Stimulated activated CD8-positive, alpha-beta memory T cell treated with anti-CD3 and anti-CD28 coated beads, Interleukin-7, amount 100 ng/mL, for 1 hour (primary cell): ENCODE measurements around the gene SYNDIG1L.

Experiments
- DNase-seq, 2 donors: peaks; one replicate each; pipeline ENCODE4 v3.0.0-alpha.2; 2020; ENCODE audit warnings: low read depth in 2 of 2

SYNDIG1L gene

DNA sequence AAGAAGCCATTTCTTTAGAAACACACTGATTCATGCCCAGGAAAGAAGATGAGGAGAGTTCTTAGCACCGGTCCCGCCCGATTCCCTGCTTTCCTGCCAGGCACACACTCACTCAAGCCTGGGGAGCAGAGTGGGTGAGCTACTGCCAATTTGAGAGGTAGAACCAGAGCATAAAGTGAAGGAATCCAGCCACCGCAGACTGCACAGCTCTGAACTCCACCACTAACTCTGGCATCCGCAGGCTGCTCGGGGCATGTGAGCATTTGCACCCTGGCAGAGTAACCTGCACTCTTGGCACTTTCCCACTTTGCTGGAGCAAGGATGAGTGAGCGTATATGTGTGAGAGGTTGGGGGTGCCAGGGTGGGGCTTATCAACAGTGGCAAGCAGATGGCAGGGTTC, 4.0 kb upstream of the SYNDIG1L start:
- no peak for DNase-seq

DNA sequence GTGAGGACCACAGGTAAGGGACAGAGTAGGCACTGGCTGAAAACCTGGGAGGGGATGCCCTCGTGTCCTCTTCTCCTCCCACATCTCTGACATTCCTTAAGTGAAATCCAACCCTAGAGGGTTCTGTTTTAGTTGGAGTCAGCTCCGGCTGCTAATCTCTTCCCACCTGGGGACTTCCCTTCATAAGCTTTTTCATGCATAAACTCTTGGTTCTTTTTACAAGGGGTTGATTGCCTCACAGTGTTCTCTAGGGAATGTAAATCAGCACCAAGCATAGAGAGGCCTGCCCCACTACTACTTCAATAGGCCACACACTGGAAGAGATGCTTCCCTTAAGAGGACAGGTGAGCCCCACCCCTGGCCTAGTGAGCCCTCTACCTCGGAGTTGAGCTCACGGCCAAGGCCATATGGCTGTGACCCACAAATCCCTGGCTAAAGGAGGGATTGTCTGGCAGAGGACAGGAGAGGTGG, 3.2 kb upstream of the SYNDIG1L start:
- no peak for DNase-seq

DNA sequence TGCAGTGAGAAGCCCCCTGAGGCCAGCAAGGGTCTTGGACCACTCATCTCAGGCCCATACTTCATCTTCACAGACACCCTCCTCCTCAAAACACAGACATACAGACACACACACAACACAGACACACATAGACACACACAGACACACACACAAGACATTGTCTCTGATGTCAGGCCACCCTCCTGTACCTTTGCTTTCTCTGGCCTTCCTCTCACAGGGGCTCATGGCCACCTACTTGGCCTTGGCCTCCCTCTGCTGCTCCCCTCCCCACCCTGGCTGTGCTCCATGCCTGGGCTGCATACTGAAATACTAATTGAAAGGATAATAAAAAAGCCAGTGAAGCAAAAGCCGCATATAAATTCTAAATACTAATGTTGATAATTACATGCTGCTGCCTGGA, 1.6 kb upstream of the SYNDIG1L start:
- DNase-seq: no peak

DNA sequence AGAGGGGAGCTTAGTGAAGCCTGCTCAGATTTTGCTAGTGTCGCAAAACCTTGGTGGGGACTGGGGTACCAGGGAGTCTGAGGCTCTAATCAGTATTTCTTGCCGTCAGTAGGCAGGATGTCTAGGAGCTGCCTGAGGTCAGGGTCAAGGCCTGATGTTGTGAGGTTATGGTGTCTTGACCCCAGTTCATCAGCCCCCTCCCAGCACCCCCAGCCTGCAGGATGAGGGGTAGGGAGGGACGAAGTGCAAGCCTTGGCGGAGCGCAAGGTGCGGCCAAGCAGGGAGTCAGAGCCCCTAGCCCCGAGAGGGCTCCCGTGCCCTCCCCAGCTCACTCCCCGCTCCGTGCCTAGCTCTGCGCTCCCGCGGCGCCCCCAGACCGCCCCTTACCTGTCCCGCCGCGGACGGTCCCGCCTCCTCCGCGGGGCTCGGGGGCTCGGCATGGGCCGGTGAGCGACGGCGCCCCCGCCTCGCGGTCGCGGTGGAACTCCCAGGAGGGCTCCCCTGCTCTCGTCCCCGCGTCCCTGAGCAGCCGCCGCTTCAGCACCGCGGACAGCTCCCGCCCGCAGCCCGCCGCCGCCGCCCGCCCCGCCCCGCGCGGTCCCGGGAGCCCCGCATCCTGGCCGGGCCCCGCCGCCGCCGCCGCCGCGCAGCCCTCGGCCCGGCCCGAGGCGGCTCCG, 347 bp downstream of the SYNDIG1L start:
- peak; percentile 20 to 28 for DNase-seq

DNA sequence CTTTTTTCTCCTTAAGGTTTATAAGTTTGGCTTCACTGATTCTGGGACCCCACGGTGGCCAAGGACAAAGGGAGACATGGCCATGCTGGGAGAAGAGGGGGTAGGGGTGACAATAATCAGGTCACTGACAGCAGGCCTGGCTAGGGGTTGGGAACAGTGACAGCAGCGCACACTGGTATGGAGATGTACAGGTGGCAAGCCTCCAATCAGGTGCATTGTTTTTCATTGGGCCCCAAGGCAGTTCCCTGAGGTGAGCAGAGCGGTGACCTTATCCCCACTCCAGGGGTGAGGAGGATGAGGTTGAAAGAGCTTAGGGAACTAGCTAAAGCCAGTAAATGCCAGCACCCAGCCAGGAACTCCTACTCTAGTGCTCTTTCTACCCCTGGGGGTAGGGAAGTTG, 1.4 kb downstream of the SYNDIG1L start:
- DNase-seq: no peak

DNA sequence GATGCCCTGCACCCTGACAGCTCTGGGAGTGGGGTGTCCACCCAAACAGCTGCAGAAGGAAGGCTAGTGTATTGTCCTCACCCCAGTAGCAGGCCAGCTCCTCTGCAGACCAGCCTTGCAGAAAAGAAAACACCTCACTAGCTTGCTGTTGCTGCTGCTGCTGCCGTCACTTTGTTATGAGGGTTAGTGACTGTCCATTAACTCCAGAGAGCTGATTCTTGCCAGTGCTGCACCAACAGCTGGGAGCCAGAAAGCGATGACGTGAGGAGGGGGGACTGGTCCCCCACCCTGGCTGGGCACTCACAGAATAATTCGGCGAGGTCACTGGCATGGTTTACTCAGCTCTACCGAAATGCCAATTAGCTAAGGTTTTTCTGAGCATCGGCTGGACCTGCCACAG, 2.8 kb downstream of the SYNDIG1L start:
- no peak for DNase-seq

DNA sequence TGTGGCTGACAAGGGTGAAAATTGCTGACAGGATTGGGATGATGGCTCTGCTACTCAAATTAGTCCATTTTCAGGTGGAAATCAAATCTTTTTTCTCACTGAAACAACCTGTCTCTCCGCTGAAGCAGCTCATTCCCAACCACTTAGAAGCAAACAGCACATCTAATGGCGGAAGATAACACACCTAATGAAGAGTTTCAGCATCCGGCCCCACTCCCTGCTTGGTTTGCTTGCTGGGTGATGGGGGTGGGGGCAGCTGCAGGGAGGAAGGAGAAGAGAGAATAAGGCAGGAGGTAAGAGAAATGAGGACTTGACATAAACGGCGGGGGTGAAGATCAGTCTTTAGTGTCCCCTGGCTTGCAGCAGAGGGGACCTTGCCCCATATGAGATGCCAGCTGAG, 4.0 kb downstream of the SYNDIG1L start:
- no peak for DNase-seq

DNA sequence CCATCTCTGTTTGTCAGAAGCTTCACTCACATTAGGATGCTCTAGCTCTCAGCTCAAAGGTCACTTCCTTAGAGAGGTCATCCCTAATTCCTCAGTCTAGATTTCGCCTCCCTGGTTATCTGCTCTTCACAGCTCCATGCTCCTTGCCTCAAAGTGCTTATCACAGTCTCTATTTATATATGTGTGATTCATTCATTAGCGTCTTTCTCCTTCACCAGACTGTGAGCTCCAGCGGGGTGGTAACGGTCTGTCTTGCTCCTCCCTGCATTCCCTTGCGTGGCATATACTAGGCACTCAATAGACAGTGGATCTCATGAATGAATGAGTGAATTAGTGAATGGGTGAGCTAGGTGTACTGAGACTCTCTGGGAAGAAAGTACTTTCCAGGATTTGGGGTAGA, 6.9 kb downstream of the SYNDIG1L start:
- DNase-seq: no peak

DNA sequence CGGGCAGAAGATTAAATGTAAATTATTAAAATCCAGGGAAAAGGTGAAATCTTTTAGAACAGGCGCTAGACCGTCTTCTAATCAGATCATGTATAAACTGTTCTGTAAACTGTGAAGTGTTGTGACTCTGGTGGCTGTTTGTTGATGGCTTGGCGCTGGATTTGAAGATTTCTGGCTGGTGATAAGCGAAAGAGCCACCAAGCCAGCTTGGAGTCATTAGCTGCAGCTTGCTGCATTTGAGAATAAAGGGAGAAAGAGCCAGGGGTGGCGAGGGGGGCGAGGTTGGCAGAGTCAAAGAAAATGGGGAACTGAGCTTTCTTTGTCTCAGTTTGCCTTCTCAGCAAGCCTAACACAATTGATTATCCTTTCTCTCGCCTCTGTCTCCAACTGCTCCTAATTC, 8.0 kb downstream of the SYNDIG1L start:
- DNase-seq: no peak

DNA sequence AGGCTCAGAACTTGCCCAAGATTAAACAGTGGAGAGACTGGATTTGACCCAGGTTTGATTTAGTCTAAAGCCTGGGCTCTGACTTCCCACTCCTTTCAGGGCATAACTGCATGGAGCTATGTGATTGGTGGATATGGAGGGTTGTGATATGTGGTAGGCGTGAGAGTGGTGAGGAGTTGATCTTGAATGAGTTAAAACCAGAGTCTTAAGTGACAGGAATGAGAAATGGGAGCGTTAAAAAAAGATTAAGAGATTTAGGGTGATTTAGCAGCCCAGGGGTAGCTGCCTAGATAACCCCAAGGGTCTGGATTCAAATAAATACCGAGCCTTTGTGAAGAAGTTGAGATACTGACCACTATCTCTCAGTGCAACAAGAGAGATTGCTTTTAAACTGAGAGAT, 8.4 kb downstream of the SYNDIG1L start:
- no peak for DNase-seq

DNA sequence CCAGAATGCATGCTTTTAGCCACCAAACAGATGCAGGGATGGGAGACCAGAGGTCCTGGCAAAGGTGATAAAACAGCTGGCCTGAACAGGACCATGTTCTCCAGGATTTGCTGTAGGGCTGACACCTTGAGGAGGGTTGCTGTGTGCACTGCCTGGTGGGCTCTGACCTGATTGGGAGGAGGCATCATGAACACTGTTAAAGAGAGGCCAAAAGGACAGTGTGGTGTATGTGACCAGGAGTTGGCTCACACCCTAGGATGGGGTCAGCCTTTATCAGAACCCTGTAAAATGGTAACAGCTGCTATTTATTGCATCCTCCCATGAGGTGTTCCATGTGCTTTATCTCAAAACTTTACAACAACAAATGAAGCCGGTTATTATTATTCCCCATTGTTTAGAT, 8.8 kb downstream of the SYNDIG1L start:
- no peak for DNase-seq

DNA sequence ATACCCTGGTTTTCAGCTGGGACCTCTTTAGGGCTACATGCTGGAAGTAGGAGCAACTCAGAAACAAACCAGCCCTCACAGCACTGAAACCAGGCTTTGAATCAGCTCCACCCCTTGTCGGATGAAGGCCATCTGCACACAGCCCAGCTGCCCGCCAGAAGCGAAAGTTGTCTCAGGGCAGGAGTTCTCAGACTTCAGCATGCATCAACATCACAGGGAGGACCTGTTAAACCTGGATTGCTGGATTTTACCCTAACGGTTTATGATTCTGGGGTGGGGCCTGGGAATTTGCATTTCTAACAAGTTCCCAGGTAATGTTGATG, 10.9 kb downstream of the SYNDIG1L start:
- no peak for DNase-seq

DNA sequence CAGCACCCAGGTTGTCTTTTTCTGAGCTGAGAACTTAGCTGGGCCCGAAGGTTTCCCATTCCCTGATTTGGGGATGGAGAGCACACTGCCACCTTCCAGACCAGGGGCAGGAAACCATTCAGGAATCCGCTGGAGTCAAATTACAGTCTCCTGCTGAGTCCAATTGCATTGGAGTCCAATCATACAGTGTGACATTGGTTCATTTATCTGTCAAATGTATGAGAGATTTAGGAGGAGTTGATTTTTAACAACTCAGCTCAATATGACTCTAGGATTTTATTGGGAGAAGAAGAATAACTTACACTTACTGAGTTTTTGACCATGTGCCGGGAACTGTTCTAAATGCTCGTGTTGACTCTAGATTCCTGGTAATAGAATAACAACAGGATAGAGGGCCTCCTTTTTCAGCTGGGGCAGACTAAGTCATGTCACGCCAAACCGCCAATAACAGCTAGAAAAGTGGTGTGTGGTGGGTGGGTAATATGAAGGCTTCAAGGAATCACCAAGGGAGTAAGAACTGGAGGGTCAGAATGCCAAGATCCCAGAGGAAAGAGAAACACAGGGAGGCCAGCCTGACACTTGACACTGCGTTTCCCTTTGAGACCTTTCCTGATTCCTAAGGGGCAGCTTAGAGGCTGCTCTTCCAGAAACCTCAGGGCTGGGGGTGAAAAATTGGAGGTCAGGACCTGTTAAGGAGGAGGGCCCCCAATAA, 11.5 kb downstream of the SYNDIG1L start:
- DNase-seq: no peak

DNA sequence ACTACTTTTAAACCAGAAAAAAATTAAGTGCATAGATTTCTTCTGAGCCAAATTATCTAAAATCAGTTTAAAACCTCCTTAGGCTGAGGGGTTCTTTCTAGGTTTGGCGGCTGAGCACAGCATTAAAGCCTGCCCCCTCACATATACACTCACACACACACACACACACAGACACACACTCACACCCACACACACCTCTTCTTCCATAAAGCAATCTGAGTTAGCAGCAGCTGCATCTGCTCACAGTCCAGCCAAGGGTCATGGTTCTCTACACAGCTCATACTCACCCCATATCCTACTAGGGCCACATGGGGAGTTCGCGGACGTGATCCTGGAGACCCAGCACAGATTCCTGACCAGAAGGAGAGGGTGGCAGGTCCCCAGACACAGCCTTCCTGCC, 12.4 kb downstream of the SYNDIG1L start:
- no peak for DNase-seq

DNA sequence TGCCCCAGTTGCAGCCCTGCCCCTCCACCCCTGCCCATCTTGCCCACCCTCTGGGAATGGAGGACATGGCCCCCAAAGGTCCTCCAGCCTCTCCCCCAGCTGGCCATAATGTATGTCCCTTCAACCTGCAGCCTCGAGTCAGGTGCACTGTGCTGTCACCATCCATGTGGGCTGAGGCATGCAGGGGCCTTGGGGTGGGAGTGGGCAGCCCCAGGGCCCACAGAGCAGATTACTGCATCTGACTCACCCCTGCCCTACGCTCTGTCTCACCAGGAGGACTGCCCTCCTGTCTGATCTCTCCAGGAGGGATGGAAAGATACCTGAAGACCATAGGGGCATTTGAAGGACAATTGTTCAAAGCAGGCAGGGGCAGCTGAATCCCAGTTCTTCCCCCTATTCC, 13.3 kb downstream of the SYNDIG1L start:
- DNase-seq: no peak

DNA sequence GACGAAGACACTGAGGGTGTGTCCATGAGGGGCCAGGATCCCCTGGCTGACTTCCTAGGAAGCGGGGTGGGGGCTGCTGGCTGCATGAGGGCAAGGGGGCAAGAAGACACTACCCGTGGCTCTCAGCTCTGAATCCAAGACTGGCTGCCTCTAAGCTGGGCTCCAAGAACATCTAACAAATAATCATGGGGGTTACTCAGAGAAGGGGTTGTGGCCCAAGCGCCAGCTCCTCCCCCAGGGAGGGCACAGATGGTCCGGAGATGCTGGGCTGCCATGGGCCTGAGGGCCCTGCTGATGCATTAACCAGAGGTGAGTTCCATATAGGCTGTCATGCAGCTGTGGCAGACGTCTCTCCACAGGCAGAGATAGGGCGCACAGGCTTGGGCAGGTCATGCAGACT, 14.3 kb downstream of the SYNDIG1L start:
- no peak for DNase-seq

DNA sequence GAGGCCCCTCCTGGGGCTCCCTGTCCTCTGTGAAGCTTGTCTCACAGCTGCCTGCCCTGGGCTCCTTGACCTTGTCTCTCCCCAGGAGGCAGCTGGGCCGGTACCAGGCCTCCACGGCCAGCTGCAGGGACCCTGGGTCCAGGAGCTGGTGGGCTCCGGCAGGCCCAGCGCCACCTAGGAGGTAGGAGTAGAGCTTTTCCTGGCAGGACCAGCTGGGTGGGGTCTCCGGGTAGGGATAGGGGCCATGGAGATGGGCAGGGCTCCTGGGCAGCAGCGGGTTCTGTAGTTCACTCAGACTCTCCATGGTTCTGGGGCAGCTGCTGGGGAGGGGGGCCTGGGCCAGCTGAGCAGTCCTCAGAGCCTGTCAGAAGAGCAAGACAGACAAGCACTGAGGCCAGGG, 16.6 kb downstream of the SYNDIG1L start:
- no peak for DNase-seq

DNA sequence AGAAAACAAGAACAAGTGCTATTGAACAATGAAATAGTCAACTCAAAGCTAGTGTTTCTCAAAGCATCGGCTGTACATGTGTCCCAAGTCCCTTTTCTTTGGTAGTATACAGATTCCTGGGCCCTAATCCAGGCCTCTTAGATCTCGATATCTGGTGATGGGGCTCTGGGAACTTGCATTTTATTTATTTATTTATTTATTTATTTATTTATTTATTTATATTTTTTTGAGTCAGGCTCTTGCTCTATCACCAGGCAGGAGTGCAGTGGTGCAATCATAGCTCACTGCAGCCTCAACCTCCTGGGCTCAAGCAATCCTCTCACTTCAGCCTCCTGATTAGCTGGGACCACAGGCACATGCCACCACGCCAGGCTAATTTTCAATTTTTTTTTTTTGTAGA, 17.1 kb downstream of the SYNDIG1L start:
- no peak for DNase-seq

DNA sequence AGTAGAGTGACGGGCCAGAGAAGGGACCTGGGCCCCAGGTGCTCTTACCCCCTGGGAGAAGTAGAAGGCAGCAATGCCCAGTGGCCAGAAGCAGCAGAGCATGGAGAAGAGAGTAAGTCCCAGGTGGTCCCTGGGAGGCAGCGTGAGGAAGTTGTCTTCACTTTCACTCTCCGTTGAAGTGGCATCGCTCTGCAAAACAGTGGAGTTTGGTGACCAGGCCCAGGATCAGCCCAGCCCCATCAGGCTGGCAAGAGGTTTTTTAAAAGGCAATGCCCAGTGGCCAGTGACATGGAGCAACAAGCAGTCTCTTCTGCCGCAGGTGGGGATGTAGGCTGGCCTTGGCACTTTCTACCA, 18.2 kb downstream of the SYNDIG1L start:
- no peak for DNase-seq

DNA sequence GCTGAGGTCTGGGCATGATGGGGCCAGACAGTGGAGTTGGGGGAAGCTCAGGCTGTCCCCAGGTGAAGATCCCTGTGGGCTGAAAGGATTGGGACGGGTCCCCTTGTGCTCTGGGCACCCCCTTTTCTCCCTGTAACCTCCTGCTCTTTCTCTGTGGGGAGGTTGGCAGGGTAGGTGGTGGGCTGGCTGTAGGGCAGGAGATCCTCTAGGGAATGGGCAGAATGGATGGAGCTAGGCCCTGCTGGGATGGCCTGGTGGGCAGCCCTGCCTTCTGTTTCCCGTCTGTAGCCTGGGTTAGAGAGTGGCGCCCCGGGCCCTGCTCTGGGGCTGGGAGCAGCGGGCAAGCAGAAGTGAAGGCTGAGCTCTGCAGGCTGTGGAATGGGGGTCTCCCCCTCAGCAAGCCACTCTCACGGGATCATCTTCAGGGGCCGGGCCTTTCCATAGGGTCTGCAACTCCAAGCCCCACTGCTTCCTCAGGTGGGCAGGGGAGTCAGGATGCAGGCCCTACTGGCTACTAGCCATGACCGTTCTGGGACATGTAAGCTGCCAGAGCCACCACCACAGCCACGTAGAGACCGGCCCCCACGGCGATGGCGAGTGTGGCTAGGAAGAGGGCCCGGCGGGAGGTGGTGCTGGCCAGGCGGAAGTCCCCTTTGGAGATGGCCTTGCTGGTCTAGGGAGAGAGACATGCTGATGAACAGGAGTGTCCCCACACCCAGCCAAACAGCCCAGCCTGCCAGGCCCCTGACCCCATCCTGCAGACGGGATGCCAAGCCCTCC, 18.8 kb downstream of the SYNDIG1L start:
- DNase-seq: no peak

DNA sequence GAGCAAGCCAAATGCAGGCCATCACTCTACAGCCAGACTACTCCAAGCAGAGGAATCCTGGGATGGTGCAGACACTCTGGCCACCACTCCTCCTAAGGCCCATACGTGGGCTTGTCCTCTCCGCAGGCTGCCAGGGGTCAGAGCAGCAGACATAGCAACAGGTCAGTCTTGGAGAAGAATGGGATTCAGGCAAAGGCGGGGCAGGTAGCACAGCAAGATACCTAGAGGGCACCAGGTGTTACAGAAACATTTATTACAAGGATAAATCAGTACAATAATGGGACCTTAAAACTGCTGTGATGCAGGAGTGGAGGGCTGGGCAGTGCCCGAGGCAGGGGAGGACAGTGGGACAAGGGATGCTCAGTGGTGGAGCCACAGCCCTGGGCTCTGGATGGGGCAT, 20.3 kb downstream of the SYNDIG1L start:
- no peak for DNase-seq

DNA sequence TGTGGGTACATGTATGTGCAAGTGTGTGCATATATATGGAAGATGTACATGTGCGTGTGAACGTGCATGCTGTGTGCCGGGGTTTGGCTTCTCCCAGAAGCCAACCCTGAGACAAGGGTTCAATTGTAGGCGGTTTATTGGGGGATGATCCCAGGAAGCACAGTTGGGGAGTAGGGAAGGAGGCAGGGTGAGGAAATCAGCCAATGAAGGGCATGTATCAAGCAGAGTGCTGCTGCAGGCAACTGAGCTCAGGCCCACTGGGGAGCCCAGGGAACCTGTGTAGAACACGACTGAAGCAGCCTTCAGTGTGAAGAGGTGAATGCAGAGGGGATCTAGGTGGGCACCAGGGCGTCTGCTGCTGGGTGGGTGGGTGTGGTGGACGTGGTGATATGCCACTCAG, 21.6 kb downstream of the SYNDIG1L start:
- DNase-seq: no peak
